ENCODE measurements around the gene DYSF. TPM values are rescaled to one million over a fixed set of nuclear protein-coding genes. Genes with fewer than 3 reads are reported as not detected.

The DYSF gene
- total and polyA plus RNA-seq, 8 donors = 17.8 to 71.4 (median 21.6) TPM

GRCh38 chr2:71696381-71696780 lies 243.0 kb downstream of the DYSF start:
- H3K4me3 ChIP-seq = no peak overlapping the region
- no peak for ATAC-seq
- no peak for TF ChIP-seq CTCF (IDR thresholded peaks at IDR 0.05)
- intact Hi-C loops (cut with DNase I) = no loop called here
- DNase-seq = peak in 2 of 4 donors; percentile 27 to 51
- H3K27ac ChIP-seq = no peak overlapping the region
- no peaks in the 10 kb centered on the region for H3K27me3 ChIP-seq
- H3K4me1 ChIP-seq = no peaks in the 10 kb centered on the region
- no peaks in the 10 kb centered on the region for H3K9me3 ChIP-seq
- H3K36me3 ChIP-seq = no peaks in the 10 kb centered on the region

- ATAC-seq (no peak), DNase-seq (peak in 2 of 4 donors; percentile 15 to 17)
- Histone ChIP-seq H3K36me3 (no peaks in the 10 kb centered on the region), H3K27me3 (no peaks in the 10 kb centered on the region), H3K9me3 (no peaks in the 10 kb centered on the region), H3K4me1 (no peaks in the 10 kb centered on the region), H3K4me3 (no peak overlapping the region), H3K27ac (no peak overlapping the region)
- intact Hi-C loops (cut with DNase I) = no loop called here
- no peak for TF ChIP-seq CTCF (IDR thresholded peaks at IDR 0.05)
These were observed 244.0 kb downstream of the DYSF start for GRCh38 chr2:71697106-71698004.

GRCh38 chr2:71699428-71699827 lies 246.1 kb downstream of the DYSF start:
- Histone ChIP-seq H3K27ac (no peak overlapping the region), H3K27me3 (no peaks in the 10 kb centered on the region), H3K4me1 (no peaks in the 10 kb centered on the region), H3K4me3 (no peak overlapping the region), H3K36me3 (no peaks in the 10 kb centered on the region), H3K9me3 (no peaks in the 10 kb centered on the region)
- ATAC-seq = no peak
- intact Hi-C loops (cut with DNase I) = no loop called here
- TF ChIP-seq CTCF (IDR thresholded peaks at IDR 0.05) = no peak
- DNase-seq = peak in 1 of 4 donors; percentile 22

GRCh38 chr2:71700041-71700657 lies 246.8 kb downstream of the DYSF start:
- no peaks in the 10 kb centered on the region for H3K36me3 ChIP-seq
- ATAC-seq (no peak), DNase-seq (peak in 3 of 4 donors; percentile 24 to 50 (median 44))
- H3K27me3 ChIP-seq = no peaks in the 10 kb centered on the region
- no peak overlapping the region for H3K4me3 ChIP-seq
- intact Hi-C loops (cut with DNase I) = no loop called here
- no peak overlapping the region for H3K27ac ChIP-seq
- H3K4me1 ChIP-seq = no peaks in the 10 kb centered on the region
- no peak for TF ChIP-seq CTCF (IDR thresholded peaks at IDR 0.05)
- no peaks in the 10 kb centered on the region for H3K9me3 ChIP-seq

GRCh38 chr2:71700658-71701397 lies 247.5 kb downstream of the DYSF start:
- no peak for TF ChIP-seq CTCF (IDR thresholded peaks at IDR 0.05)
- ATAC-seq (no peak), DNase-seq (peak in 3 of 4 donors; percentile 23 to 47 (median 30))
- Histone ChIP-seq H3K36me3 (no peaks in the 10 kb centered on the region), H3K27me3 (no peaks in the 10 kb centered on the region), H3K9me3 (no peaks in the 10 kb centered on the region), H3K27ac (no peak overlapping the region), H3K4me3 (no peak overlapping the region), H3K4me1 (no peaks in the 10 kb centered on the region)
- intact Hi-C loops (cut with DNase I) = no loop called here

All from left lung (tissue), 10 donors.